OCI-LY1 (cell line): ENCODE measurements around the gene MAML1.
A peak's percentile ranks its signal among the peaks of the same experiment; 100 is the strongest.

Experiments used
- H2AFZ ChIP-seq: fragments of 200-600 bp; sonication (generic), shearing (Covaris generic); 2 replicates; pipeline ENCODE4 v1.6.0; 2014; ENCODE audit warnings: antibody characterized with exemption, mild to moderate bottlenecking, low read length
- H3F3A ChIP-seq: fragments of 200-600 bp; sonication (generic), shearing (Covaris generic); 2 replicates; pipeline ENCODE4 v1.6.0; 2014; ENCODE audit warnings: mild to moderate bottlenecking, antibody characterized with exemption, low read length, moderate library complexity; ENCODE audit not compliant: insufficient read depth
- H3K27ac ChIP-seq: fragments of 200-600 bp; sonication (generic); 2 replicates; pipeline ENCODE4 v1.5.1; 2014; ENCODE audit warnings: low read length, mixed run types, mild to moderate bottlenecking, low read depth; ENCODE audit not compliant: poor library complexity, severe bottlenecking
- H3K27me3 ChIP-seq: fragments of 200-600 bp; sonication (generic); 2 replicates; pipeline ENCODE4 v1.6.0; 2014; ENCODE audit warnings: antibody characterized with exemption, mild to moderate bottlenecking, low read length, moderate library complexity; ENCODE audit not compliant: insufficient read depth
- H3K36me3 ChIP-seq: fragments of 200-600 bp; sonication (generic); 2 replicates; pipeline ENCODE4 v1.6.1; 2014; ENCODE audit warnings: mild to moderate bottlenecking, antibody characterized with exemption, low read length, moderate library complexity, mixed read lengths; ENCODE audit not compliant: insufficient read depth
- H3K4me1 ChIP-seq: fragments of 200-600 bp; sonication (generic); 2 replicates; pipeline ENCODE4 v1.5.1; 2014; ENCODE audit warnings: mild to moderate bottlenecking, low read length, moderate library complexity; ENCODE audit not compliant: insufficient read depth, severe bottlenecking
- H3K4me2 ChIP-seq: fragments of 200-600 bp; sonication (generic), shearing (Covaris generic); 2 replicates; pipeline ENCODE4 v1.6.1; 2014; ENCODE audit warnings: low read length
- H3K4me3 ChIP-seq: fragments of 200-600 bp; sonication (generic); 2 replicates; pipeline ENCODE4 v1.5.1; 2014; ENCODE audit warnings: low read length, low read depth, mild to moderate bottlenecking, mixed read lengths; ENCODE audit not compliant: poor library complexity, severe bottlenecking
- H3K79me2 ChIP-seq: fragments of 200-600 bp; shearing (Covaris generic); 2 replicates; pipeline ENCODE4 v1.6.1; 2016; ENCODE audit warnings: mixed run types, low read length, mixed read lengths; ENCODE audit not compliant: insufficient read depth
- H3K9ac ChIP-seq: fragments of 200-600 bp; sonication (generic), shearing (Covaris generic); 2 replicates; pipeline ENCODE4 v1.6.1; 2014; ENCODE audit warnings: mild to moderate bottlenecking, low read length, mixed read lengths
- H3K9me2 ChIP-seq: fragments of 200-600 bp; sonication (generic), shearing (Covaris generic); 2 replicates; pipeline ENCODE4 v1.6.1; 2014; ENCODE audit warnings: low read depth, mild to moderate bottlenecking, low read length, mixed read lengths
- H3K9me3 ChIP-seq: fragments of 200-600 bp; shearing (Covaris generic); 2 replicates; pipeline ENCODE4 v1.6.1; 2014; ENCODE audit warnings: low read length, mixed read lengths
- H4K20me1 ChIP-seq: fragments of 200-600 bp; sonication (generic), shearing (Covaris generic); 2 replicates; pipeline ENCODE4 v1.6.0; 2016; ENCODE audit warnings: mild to moderate bottlenecking, low read length; ENCODE audit not compliant: insufficient read depth
- CTCF ChIP-seq: fragments of 200-600 bp; sonication (generic), shearing (Covaris generic); IDR thresholded peaks from 2 replicates; pipeline ENCODE4 v1.5.1; 2017; ENCODE audit warnings: mild to moderate bottlenecking, antibody characterized with exemption, low read length, moderate library complexity, mixed read lengths
- EZH2 ChIP-seq: fragments of 200-600 bp; sonication (generic), shearing (Covaris generic); IDR thresholded peaks from 2 replicates; pipeline ENCODE4 v1.8.0; 2017; ENCODE audit warnings: borderline replicate concordance, mixed run types, mild to moderate bottlenecking, antibody characterized with exemption, low read length, moderate library complexity, mixed read lengths

MAML1 gene

GRCh38 chr5:179820483-179821297 lies 88.1 kb downstream of the MAML1 start, which contains the start of gene SQSTM1:
Gene SQSTM1, plus strand, starts transcription at chr5:179820905. Its CDS starts 32 bp downstream, at chr5:179820937.
- TF ChIP-seq CTCF (no peak), EZH2 (no peak)
- H3K9ac ChIP-seq: peak within 1 kb of the TSS; percentile 82
- peak within 1 kb of the TSS; percentile 72 for H3K27ac ChIP-seq
- no peaks in the 10 kb centered on the region for H3K27me3 ChIP-seq
- no peaks in the 10 kb centered on the region for H4K20me1 ChIP-seq
- peaks cover 36% of the 10 kb centered on the region for H3K36me3 ChIP-seq
- H3K4me2 ChIP-seq: peak within 1 kb of the TSS; percentile 77
- no peaks in the 10 kb centered on the region for H3F3A ChIP-seq
- no peak within 1 kb of the TSS for H2AFZ ChIP-seq
- H3K4me3 ChIP-seq: peak within 1 kb of the TSS; percentile 88
- H3K79me2 ChIP-seq: peaks cover 10% of the 10 kb centered on the region; the same call in 1 of the 2 replicates
- H3K4me1 ChIP-seq: peaks cover 45% of the 10 kb centered on the region
- no peaks in the 10 kb centered on the region for H3K9me3 ChIP-seq
- no peaks in the 10 kb centered on the region for H3K9me2 ChIP-seq

GRCh38 chr5:179821298-179822058 lies 88.9 kb downstream of the MAML1 start:
- Histone ChIP-seq H3K4me1 (peaks cover 45% of the 10 kb centered on the region), H4K20me1 (no peaks in the 10 kb centered on the region), H3K9me3 (no peaks in the 10 kb centered on the region), H3K79me2 (peaks cover 10% of the 10 kb centered on the region; the same call in 1 of the 2 replicates), H3K27me3 (no peaks in the 10 kb centered on the region), H2AFZ (no peak overlapping the region), H3K9ac (peak overlapping the region; percentile 82), H3K27ac (peak overlapping the region; percentile 51), H3K36me3 (peaks cover 44% of the 10 kb centered on the region), H3F3A (no peaks in the 10 kb centered on the region), H3K4me2 (peak overlapping the region; percentile 77), H3K4me3 (peak overlapping the region; percentile 88), H3K9me2 (no peaks in the 10 kb centered on the region)
- TF ChIP-seq EZH2 (no peak), CTCF (no peak)

GRCh38 chr5:179822059-179822432 lies 89.4 kb downstream of the MAML1 start:
- Histone ChIP-seq H3K9me2 (no peaks in the 10 kb centered on the region), H3K27ac (peak overlapping the region; percentile 51), H2AFZ (no peak overlapping the region), H4K20me1 (no peaks in the 10 kb centered on the region), H3K4me2 (peak overlapping the region; percentile 77), H3K79me2 (peaks cover 10% of the 10 kb centered on the region; the same call in 1 of the 2 replicates), H3K36me3 (peaks cover 49% of the 10 kb centered on the region), H3K9me3 (no peaks in the 10 kb centered on the region), H3F3A (no peaks in the 10 kb centered on the region), H3K4me1 (peaks cover 40% of the 10 kb centered on the region), H3K27me3 (no peaks in the 10 kb centered on the region), H3K9ac (peak overlapping the region; percentile 10; the same call in 1 of the 2 replicates), H3K4me3 (peak overlapping the region; percentile 88)
- TF ChIP-seq EZH2 (no peak), CTCF (no peak)
